Common myeloid progenitor, CD34-positive (primary cell): ENCODE results near the gene EFNB3. TPM values are rescaled to one million over a fixed set of nuclear protein-coding genes. Genes with fewer than 3 reads are reported as not detected.

ENCODE experiments used
- CTCF ChIA-PET: fragments of 350-600 bp; sonication (Branson Sonifier 250); formaldehyde crosslinking; loops from one replicate; lab custom pipeline; 2021; ENCODE audit warnings: antibody characterized with exemption; lab: Charles Lee
- POLR2A ChIA-PET: fragments of 350-600 bp; sonication (Branson Sonifier 250); formaldehyde crosslinking; loops from one replicate; lab custom pipeline; 2021; ENCODE audit warnings: antibody characterized with exemption; lab: Charles Lee
- DNase-seq, 3 donors: peaks; one replicate each; pipeline versions ENCODE4 v3.0.0 to v3.0.0-alpha.2; 2013
- H3K27ac ChIP-seq, 2 experiments: 1 replicate in 1 of 2; 2 replicates in 1 of 2; pipeline ENCODE4 v1.7.0; 2013; ENCODE audit warnings: inconsistent platforms in 2 of 2, low read length in 2 of 2, mild to moderate bottlenecking in 2 of 2, low read depth in 1 of 2, moderate library complexity in 1 of 2; ENCODE audit not compliant: severe bottlenecking in 2 of 2, insufficient read depth in 1 of 2, poor library complexity in 1 of 2
- H3K27me3 ChIP-seq, 5 experiments: replicated peaks in 2 of 5; 1 replicate in 3 of 5; 2 replicates in 2 of 5; pipeline versions ENCODE4 v1.6.1 to v1.7.0; 2013; ENCODE audit warnings: low read length in 4 of 5, mild to moderate bottlenecking in 2 of 5, moderate library complexity in 2 of 5, inconsistent platforms in 1 of 5; ENCODE audit not compliant: insufficient read depth in 5 of 5, control insufficient read depth in 4 of 5
- H3K36me3 ChIP-seq, 4 experiments: 1 replicate in 2 of 4; 2 replicates in 2 of 4; pipeline versions ENCODE4 v1.6.1 to v1.7.0; 2013; ENCODE audit warnings: low read length in 3 of 4, control low read depth in 1 of 4, mild to moderate bottlenecking in 1 of 4; ENCODE audit not compliant: control insufficient read depth in 4 of 4, insufficient read depth in 4 of 4
- H3K4me1 ChIP-seq, 4 experiments: 1 replicate in 3 of 4; 2 replicates in 1 of 4; pipeline versions ENCODE4 v1.6.1 to v1.7.1; 2013; ENCODE audit warnings: low read length in 3 of 4, mild to moderate bottlenecking in 3 of 4, control low read depth in 1 of 4, inconsistent platforms in 1 of 4, moderate library complexity in 1 of 4; ENCODE audit not compliant: control insufficient read depth in 4 of 4, insufficient read depth in 4 of 4; ENCODE audit errors: control extremely low read depth in 1 of 4
- H3K4me3 ChIP-seq, 7 experiments: 1 replicate in 4 of 7; 2 replicates in 3 of 7; pipeline versions ENCODE4 v1.5.1 to v1.7.0; 2013; ENCODE audit warnings: mild to moderate bottlenecking in 7 of 7, low read length in 6 of 7, moderate library complexity in 6 of 7, inconsistent platforms in 2 of 7, low read depth in 2 of 7, control low read depth in 1 of 7; ENCODE audit not compliant: insufficient read depth in 4 of 7, control insufficient read depth in 1 of 7; ENCODE audit errors: extremely low read depth in 1 of 7
- H3K9me3 ChIP-seq, 5 experiments: 1 replicate in 4 of 5; 2 replicates in 1 of 5; pipeline versions ENCODE4 v1.6.1 to v1.7.1; 2013; ENCODE audit warnings: low read length in 4 of 5, mild to moderate bottlenecking in 2 of 5, inconsistent platforms in 1 of 5, low read depth in 1 of 5, moderate library complexity in 1 of 5; ENCODE audit not compliant: control insufficient read depth in 4 of 5, insufficient read depth in 2 of 5; ENCODE audit errors: control extremely low read depth in 1 of 5
- WGBS: methylation state at CpG from one replicate; pipeline ENCODE4 v1.1.5; 2013; ENCODE audit not compliant: insufficient coverage; 5-methylcytosine and 5-hydroxymethylcytosine counted together
- polyA plus RNA-seq: library from polyadenylated mRNA; unstranded; fragments of 120-200 nt; gene quantifications from one replicate; pipeline ENCODE4 v1.2.1, GENCODE V29; 2013

The EFNB3 gene
- 0.07 TPM for polyA plus RNA-seq

GRCh38 chr17:7704601-7705268 lies at the start of gene EFNB3:
Gene EFNB3 (plus strand): TSS chr17:7705202. CDS start chr17:7705599, 397 bp downstream.
- Histone ChIP-seq H3K4me1 (peaks cover 0 to 25% (median 12%) of the 10 kb centered on the region in 4 experiments), H3K9me3 (no peaks in the 10 kb centered on the region), H3K36me3 (peaks cover 0 to 23% (median 16%) of the 10 kb centered on the region in 4 experiments), H3K27me3 (peaks cover 0 to 47% (median 27%) of the 10 kb centered on the region in 5 experiments), H3K27ac (no peak within 1 kb of the TSS), H3K4me3 (peak within 1 kb of the TSS in 6 of 7 experiments; percentile 3 to 66 (median 46))
- 2% methylated on average over 28 of the region's 45 CpGs for WGBS
- ChIA-PET POLR2A (interaction anchor here (2.0 kb wide), 1 partner anchor 18 kb away, joined by 6 read pairs; no protein-coding TSS in a partner anchor), CTCF (interaction anchor here (1.8 to 1.9 kb wide), 2 partner anchors 9 to 18 kb away, joined by 5 to 7 read pairs; partner anchors contain the start of gene TP53)
- DNase-seq = peak in 2 of 3 donors; percentile 44 to 53

GRCh38 chr17:7655541-7655840 lies 49.5 kb upstream of the EFNB3 start:
- Histone ChIP-seq H3K27ac (no peak overlapping the region), H3K27me3 (peaks cover 0 to 38% (median 26%) of the 10 kb centered on the region in 5 experiments), H3K4me1 (peaks cover 0 to 14% (median 12%) of the 10 kb centered on the region in 4 experiments), H3K36me3 (no peaks in the 10 kb centered on the region), H3K9me3 (no peaks in the 10 kb centered on the region), H3K4me3 (no peak overlapping the region)
- WGBS = 89% methylated on average over 10 of the region's 17 CpGs
- DNase-seq = no peak
- POLR2A ChIA-PET = interaction anchor here (0.6 to 0.8 kb wide), 2 partner anchors 17 to 32 kb away, joined by 3 to 7 read pairs; partner anchors contain the start of gene TP53
- CTCF ChIA-PET = interaction anchor here (1.0 to 2.0 kb wide), 3 partner anchors 25 to 277 kb away, joined by 3 to 7 read pairs (median 4); partner anchors contain the start of genes SHBG and TP53

GRCh38 chr17:7656958-7657609 lies 47.9 kb upstream of the EFNB3 start:
- peak in 2 of 3 donors; percentile 48 to 60 for DNase-seq
- POLR2A ChIA-PET = interaction anchor here (1.0 kb wide), 1 partner anchor 9 kb away, joined by 4 read pairs; no protein-coding TSS in a partner anchor

GRCh38 chr17:7667656-7668406 lies 37.2 kb upstream of the EFNB3 start:
- 97% methylated on average over 5 of the region's 10 CpGs for WGBS
- ChIA-PET POLR2A (interaction anchor here (0.5 to 0.8 kb wide), 2 partner anchors 56 to 313 kb away, joined by 3 read pairs; no protein-coding TSS in a partner anchor), CTCF (interaction anchor here (0.7 to 2.1 kb wide), 6 partner anchors 9 to 69 kb away, joined by 3 to 8 read pairs (median 3); no protein-coding TSS in a partner anchor)
- Histone ChIP-seq H3K27me3 (no peaks in the 10 kb centered on the region), H3K4me1 (no peaks in the 10 kb centered on the region), H3K9me3 (no peaks in the 10 kb centered on the region), H3K27ac (no peak overlapping the region), H3K4me3 (no peak overlapping the region), H3K36me3 (peaks cover 11 to 55% (median 42%) of the 10 kb centered on the region in 4 experiments)
- DNase-seq = no peak

More at GRCh38 chr17:7656958-7657609, 47.9 kb upstream of the EFNB3 start:
- Histone ChIP-seq H3K27me3 (peaks cover 0 to 25% (median 18%) of the 10 kb centered on the region in 5 experiments), H3K9me3 (no peaks in the 10 kb centered on the region), H3K4me1 (no peaks in the 10 kb centered on the region), H3K4me3 (no peak overlapping the region), H3K36me3 (no peaks in the 10 kb centered on the region), H3K27ac (no peak overlapping the region)
- CTCF ChIA-PET = interaction anchor here (1.1 to 2.2 kb wide), 3 partner anchors 16 to 30 kb away, joined by 3 to 7 read pairs (median 4); partner anchors contain the start of gene TP53
- 92% methylated on average over 8 of the region's 10 CpGs for WGBS

- Histone ChIP-seq H3K4me3 (no peak overlapping the region), H3K4me1 (no peaks in the 10 kb centered on the region), H3K9me3 (peaks cover 0 to 3% (median 3%) of the 10 kb centered on the region in 5 experiments), H3K27me3 (no peaks in the 10 kb centered on the region), H3K36me3 (peaks cover 16 to 60% (median 48%) of the 10 kb centered on the region in 4 experiments), H3K27ac (no peak overlapping the region)
- CTCF ChIA-PET = interaction anchor here (0.7 to 2.1 kb wide), 3 partner anchors 10 to 70 kb away, joined by 3 to 8 read pairs (median 3); partner anchors contain the start of gene ATP1B2
- POLR2A ChIA-PET = no interaction called here
- WGBS = 97% methylated on average over 6 of the region's 7 CpGs
- no peak for DNase-seq
These were observed 36.5 kb upstream of the EFNB3 start for GRCh38 chr17:7668482-7668881.

GRCh38 chr17:7673239-7673638 lies 31.8 kb upstream of the EFNB3 start:
- no peaks in the 10 kb centered on the region for H3K4me1 ChIP-seq
- peak; percentile 16 to 65 (median 40) for DNase-seq
- 100% methylated on average over 1 of the region's 2 CpGs for WGBS
- CTCF ChIA-PET = interaction anchor here (0.9 to 3.3 kb wide), 5 partner anchors 9 to 41 kb away, joined by 3 to 13 read pairs (median 5); partner anchors contain the start of genes TP53 and WRAP53
- peaks cover 18 to 67% (median 62%) of the 10 kb centered on the region in 4 experiments for H3K36me3 ChIP-seq
- H3K4me3 ChIP-seq = no peak overlapping the region
- H3K27me3 ChIP-seq = no peaks in the 10 kb centered on the region
- H3K9me3 ChIP-seq = peaks cover 0 to 11% (median 10%) of the 10 kb centered on the region in 5 experiments
- H3K27ac ChIP-seq = no peak overlapping the region
- POLR2A ChIA-PET = no interaction called here
